HepG2 (cell line): Measurements from ENCODE around the gene NELFB. TPM values are rescaled to one million over a fixed set of nuclear protein-coding genes. Genes with fewer than 3 reads are reported as not detected.
A peak's percentile ranks its signal among the peaks of the same experiment; 100 is the strongest.

Experiments
- GABPB1 ChIP-seq: IDR thresholded peaks from 2 replicates; pipeline ENCODE4 v1.6.1; 2016; ENCODE audit warnings: mild to moderate bottlenecking, missing genetic modification reagents, moderate library complexity, missing compliant biosample characterization
- HES4 ChIP-seq: sonication (generic); formaldehyde crosslinking; IDR thresholded peaks from 2 replicates; pipeline ENCODE4 v1.9.0; 2021; ENCODE audit warnings: mild to moderate bottlenecking, missing genetic modification reagents, borderline replicate concordance
- HNRNPLL ChIP-seq: fragments of 200-400 bp; formaldehyde crosslinking; IDR thresholded peaks from 2 replicates; pipeline ENCODE4 v1.6.1; 2017; ENCODE audit warnings: mild to moderate bottlenecking, low read depth, low read length; ENCODE audit not compliant: poor library complexity, severe bottlenecking
- MTF1 ChIP-seq: sonication (generic); formaldehyde crosslinking; IDR thresholded peaks from 2 replicates; pipeline ENCODE4 v1.5.0; 2020; ENCODE audit warnings: missing genetic modification reagents
- NFE2 ChIP-seq: sonication (generic); formaldehyde crosslinking; IDR thresholded peaks from 2 replicates; pipeline ENCODE4 v1.4.0; 2020; ENCODE audit warnings: missing genetic modification reagents
- RARG ChIP-seq: sonication (generic); formaldehyde crosslinking; IDR thresholded peaks from 2 replicates; pipeline ENCODE4 v1.4.0; 2020; ENCODE audit warnings: low read depth, mild to moderate bottlenecking, missing genetic modification reagents
- RBFOX2 ChIP-seq: fragments of 200-400 bp; formaldehyde crosslinking; IDR thresholded peaks from 2 replicates; pipeline ENCODE4 v1.6.1; 2017; ENCODE audit warnings: low read depth, mild to moderate bottlenecking, low read length
- ZNF24 ChIP-seq: fragments of 450-650 bp; IDR thresholded peaks from 2 replicates; pipeline ENCODE4 v1.6.1; 2017; ENCODE audit warnings: antibody characterized with exemption, mild to moderate bottlenecking
- ZNF598 ChIP-seq: sonication (generic); formaldehyde crosslinking; IDR thresholded peaks from 2 replicates; pipeline ENCODE4 v1.5.1; 2020; ENCODE audit warnings: mild to moderate bottlenecking, missing genetic modification reagents, borderline replicate concordance
- ZNF629 ChIP-seq: sonication (generic); formaldehyde crosslinking; conservative IDR thresholded peaks from 2 replicates; pipeline ENCODE4 v1.5.0; 2020; ENCODE audit warnings: missing genetic modification reagents
- ZNF672 ChIP-seq: sonication (generic); formaldehyde crosslinking; IDR thresholded peaks from 2 replicates; pipeline ENCODE4 v1.8.1; 2022; ENCODE audit warnings: missing genetic modification reagents
- ZNF75D ChIP-seq: sonication (generic); formaldehyde crosslinking; IDR thresholded peaks from 2 replicates; pipeline ENCODE4 v1.8.1; 2023; ENCODE audit warnings: missing genetic modification reagents, mild to moderate bottlenecking, borderline replicate concordance
- ZSCAN22 ChIP-seq: sonication (generic); formaldehyde crosslinking; IDR thresholded peaks from 2 replicates; pipeline ENCODE4 v1.4.0; 2020; ENCODE audit warnings: mild to moderate bottlenecking, missing genetic modification reagents
- polyA plus RNA-seq, 8 experiments: library from polyadenylated mRNA; depleted of rRNA in 3 of 8; stranded (reverse) in 7 of 8; unstranded in 1 of 8; fragments of >200 nt; fragmentation: Illumina TruSeq in 4 of 8; extraction: Trizol in 4 of 8; gene quantifications; 2 replicates each; pipeline versions ENCODE4 v1.2.1 to v1.2.3, GENCODE V29; 2011 to 2016; ENCODE audit warnings: low read depth in 4 of 8, missing spikeins in 1 of 8, mixed read lengths in 1 of 8; ENCODE audit not compliant: insufficient read depth in 1 of 8
- total RNA-seq, 5 experiments: library from RNA; depleted of rRNA; stranded (reverse); fragments of >200 nt; fragmentation: Illumina TruSeq; extraction: Trizol; gene quantifications; 2 replicates each; pipeline ENCODE4 v1.2.3, GENCODE V29; 2016; ENCODE audit warnings: low read depth in 1 of 5
- TF ChIP-seq, protein P1 (sequence below): sonication (generic); formaldehyde crosslinking; IDR thresholded peaks from 2 replicates; pipeline ENCODE4 v1.4.0; 2020; ENCODE audit warnings: missing genetic modification reagents, borderline replicate concordance
- TF ChIP-seq, protein P2 (sequence below): sonication (generic); formaldehyde crosslinking; IDR thresholded peaks from 2 replicates; pipeline ENCODE4 v1.9.0; 2021; ENCODE audit warnings: missing genetic modification reagents, borderline replicate concordance
- TF ChIP-seq, protein P3 (sequence below): sonication (generic); formaldehyde crosslinking; IDR thresholded peaks from 2 replicates; pipeline ENCODE4 v1.8.1; 2023; ENCODE audit warnings: mild to moderate bottlenecking, missing genetic modification reagents

Gene NELFB
- total and polyA plus RNA-seq, 2 of the 13 experiments (the other 11 are each of a cell fraction or from before 2014, with no cell fraction given), result 26.5 to 45.8 TPM

DNA sequence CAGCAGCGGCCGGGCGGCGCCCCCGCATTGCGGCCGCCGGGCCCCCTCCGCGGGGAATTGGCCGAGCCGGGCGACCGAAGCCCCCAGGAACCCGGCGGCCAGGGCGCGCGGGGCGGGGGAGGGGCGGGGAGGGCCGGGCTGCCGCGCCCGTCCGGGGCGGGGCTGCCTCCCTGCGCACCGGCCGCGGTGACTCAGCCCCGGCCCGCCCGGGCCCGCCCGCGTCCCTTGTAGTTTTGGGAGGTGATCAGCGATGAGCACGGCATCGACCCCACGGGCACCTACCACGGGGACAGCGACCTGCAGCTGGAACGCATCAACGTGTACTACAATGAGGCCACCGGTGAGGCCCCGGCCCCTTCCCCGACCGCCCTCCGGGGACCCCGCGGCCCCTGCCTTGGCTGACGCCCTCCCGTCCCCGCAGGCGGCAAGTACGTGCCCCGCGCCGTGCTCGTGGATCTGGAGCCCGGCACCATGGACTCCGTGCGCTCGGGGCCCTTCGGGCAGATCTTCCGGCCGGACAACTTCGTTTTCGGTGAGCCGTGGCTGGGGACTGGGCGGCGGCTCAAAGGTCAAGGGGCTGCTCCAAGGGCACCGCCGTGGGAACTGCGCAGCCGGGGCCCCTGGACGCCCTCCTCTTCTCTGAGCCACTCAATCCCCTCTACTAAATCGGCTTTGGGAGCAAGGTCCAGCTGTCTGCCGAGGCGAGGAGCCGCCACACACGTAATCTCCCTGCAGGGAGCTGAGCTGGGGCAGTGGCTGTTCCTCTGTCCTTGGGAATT is 13.4 kb upstream of the NELFB start (continued):
- TF ChIP-seq, protein P1, sequence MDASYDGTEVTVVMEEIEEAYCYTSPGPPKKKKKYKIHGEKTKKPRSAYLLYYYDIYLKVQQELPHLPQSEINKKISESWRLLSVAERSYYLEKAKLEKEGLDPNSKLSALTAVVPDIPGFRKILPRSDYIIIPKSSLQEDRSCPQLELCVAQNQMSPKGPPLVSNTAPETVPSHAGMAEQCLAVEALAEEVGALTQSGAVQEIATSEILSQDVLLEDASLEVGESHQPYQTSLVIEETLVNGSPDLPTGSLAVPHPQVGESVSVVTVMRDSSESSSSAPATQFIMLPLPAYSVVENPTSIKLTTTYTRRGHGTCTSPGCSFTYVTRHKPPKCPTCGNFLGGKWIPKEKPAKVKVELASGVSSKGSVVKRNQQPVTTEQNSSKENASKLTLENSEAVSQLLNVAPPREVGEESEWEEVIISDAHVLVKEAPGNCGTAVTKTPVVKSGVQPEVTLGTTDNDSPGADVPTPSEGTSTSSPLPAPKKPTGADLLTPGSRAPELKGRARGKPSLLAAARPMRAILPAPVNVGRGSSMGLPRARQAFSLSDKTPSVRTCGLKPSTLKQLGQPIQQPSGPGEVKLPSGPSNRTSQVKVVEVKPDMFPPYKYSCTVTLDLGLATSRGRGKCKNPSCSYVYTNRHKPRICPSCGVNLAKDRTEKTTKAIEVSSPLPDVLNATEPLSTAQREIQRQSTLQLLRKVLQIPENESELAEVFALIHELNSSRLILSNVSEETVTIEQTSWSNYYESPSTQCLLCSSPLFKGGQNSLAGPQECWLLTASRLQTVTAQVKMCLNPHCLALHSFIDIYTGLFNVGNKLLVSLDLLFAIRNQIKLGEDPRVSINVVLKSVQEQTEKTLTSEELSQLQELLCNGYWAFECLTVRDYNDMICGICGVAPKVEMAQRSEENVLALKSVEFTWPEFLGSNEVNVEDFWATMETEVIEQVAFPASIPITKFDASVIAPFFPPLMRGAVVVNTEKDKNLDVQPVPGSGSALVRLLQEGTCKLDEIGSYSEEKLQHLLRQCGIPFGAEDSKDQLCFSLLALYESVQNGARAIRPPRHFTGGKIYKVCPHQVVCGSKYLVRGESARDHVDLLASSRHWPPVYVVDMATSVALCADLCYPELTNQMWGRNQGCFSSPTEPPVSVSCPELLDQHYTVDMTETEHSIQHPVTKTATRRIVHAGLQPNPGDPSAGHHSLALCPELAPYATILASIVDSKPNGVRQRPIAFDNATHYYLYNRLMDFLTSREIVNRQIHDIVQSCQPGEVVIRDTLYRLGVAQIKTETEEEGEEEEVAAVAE (CRISPR knock-in tag), result peak; percentile 43; the same call in 1 of the 2 replicates
- TF ChIP-seq ZNF629 (CRISPR knock-in tag) (no peak), ZNF598 (CRISPR knock-in tag) (no peak; the same call in 1 of the 2 replicates), MTF1 (CRISPR knock-in tag) (no peak), NFE2 (CRISPR knock-in tag) (no peak), RARG (CRISPR knock-in tag) (no peak), RBFOX2 (peak; percentile 87), ZSCAN22 (CRISPR knock-in tag) (no peak), HES4 (no peak), ZNF24 (no peak), HNRNPLL (peak; percentile 61), ZNF672 (peak; percentile 28; the same call in 1 of the 2 replicates), ZNF75D (no peak), GABPB1 (CRISPR knock-in tag) (peak; percentile 72; the same call in 1 of the 2 replicates)
- TF ChIP-seq, protein P2, sequence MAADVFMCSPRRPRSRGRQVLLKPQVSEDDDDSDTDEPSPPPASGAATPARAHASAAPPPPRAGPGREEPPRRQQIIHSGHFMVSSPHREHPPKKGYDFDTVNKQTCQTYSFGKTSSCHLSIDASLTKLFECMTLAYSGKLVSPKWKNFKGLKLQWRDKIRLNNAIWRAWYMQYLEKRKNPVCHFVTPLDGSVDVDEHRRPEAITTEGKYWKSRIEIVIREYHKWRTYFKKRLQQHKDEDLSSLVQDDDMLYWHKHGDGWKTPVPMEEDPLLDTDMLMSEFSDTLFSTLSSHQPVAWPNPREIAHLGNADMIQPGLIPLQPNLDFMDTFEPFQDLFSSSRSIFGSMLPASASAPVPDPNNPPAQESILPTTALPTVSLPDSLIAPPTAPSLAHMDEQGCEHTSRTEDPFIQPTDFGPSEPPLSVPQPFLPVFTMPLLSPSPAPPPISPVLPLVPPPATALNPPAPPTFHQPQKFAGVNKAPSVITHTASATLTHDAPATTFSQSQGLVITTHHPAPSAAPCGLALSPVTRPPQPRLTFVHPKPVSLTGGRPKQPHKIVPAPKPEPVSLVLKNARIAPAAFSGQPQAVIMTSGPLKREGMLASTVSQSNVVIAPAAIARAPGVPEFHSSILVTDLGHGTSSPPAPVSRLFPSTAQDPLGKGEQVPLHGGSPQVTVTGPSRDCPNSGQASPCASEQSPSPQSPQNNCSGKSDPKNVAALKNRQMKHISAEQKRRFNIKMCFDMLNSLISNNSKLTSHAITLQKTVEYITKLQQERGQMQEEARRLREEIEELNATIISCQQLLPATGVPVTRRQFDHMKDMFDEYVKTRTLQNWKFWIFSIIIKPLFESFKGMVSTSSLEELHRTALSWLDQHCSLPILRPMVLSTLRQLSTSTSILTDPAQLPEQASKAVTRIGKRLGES (CRISPR knock-in tag), result no peak
- TF ChIP-seq, protein P3, sequence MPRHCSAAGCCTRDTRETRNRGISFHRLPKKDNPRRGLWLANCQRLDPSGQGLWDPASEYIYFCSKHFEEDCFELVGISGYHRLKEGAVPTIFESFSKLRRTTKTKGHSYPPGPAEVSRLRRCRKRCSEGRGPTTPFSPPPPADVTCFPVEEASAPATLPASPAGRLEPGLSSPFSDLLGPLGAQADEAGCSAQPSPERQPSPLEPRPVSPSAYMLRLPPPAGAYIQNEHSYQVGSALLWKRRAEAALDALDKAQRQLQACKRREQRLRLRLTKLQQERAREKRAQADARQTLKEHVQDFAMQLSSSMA (CRISPR knock-in tag), result 0 out of 2 replicates have a peak, but pooled peaks have one; percentile 14
